Endothelial cell (in vitro differentiated cells): ENCODE measurements around the gene MZF1. TPM values are rescaled to one million over a fixed set of nuclear protein-coding genes. Genes with fewer than 3 reads are reported as not detected.

Source experiments
- DNase-seq: peaks from one replicate; pipeline ENCODE4 v3.0.0; 2021; ENCODE audit warnings: low spot score
- H3K27ac Mint-ChIP-seq: one replicate; pipeline ENCODE4 v1.8.0; 2021; ENCODE audit warnings: mixed read lengths, inconsistent platforms; ENCODE audit not compliant: unreplicated experiment
- H3K27me3 Mint-ChIP-seq: one replicate; pipeline ENCODE4 v1.8.0; 2021; ENCODE audit warnings: mild to moderate bottlenecking, moderate library complexity, mixed read lengths, inconsistent platforms; ENCODE audit not compliant: unreplicated experiment
- H3K36me3 Mint-ChIP-seq: one replicate; pipeline ENCODE4 v1.8.0; 2021; ENCODE audit warnings: mild to moderate bottlenecking, low read depth, mixed read lengths, inconsistent platforms; ENCODE audit not compliant: unreplicated experiment
- H3K4me1 Mint-ChIP-seq: one replicate; pipeline ENCODE4 v1.8.0; 2021; ENCODE audit warnings: mild to moderate bottlenecking, mixed read lengths, inconsistent platforms; ENCODE audit not compliant: unreplicated experiment
- H3K4me3 Mint-ChIP-seq: one replicate; pipeline ENCODE4 v1.8.0; 2021; ENCODE audit warnings: mild to moderate bottlenecking, mixed read lengths, inconsistent platforms; ENCODE audit not compliant: unreplicated experiment
- H3K9me3 Mint-ChIP-seq: one replicate; pipeline ENCODE4 v1.8.0; 2021; ENCODE audit warnings: mixed read lengths, inconsistent platforms; ENCODE audit not compliant: unreplicated experiment
- CTCF ChIP-seq: fragments of 200-600 bp; sonication (generic); IDR thresholded peaks from one replicate; pipeline ENCODE4 v1.5.0; 2021; ENCODE audit warnings: antibody characterized with exemption; ENCODE audit not compliant: unreplicated experiment
- total RNA-seq: library from RNA; stranded (reverse); fragmentation: NEBNext Ultra II Directional; extraction: Animal tissue kit (Norgen Biotek cat#: 25700); gene quantifications from one replicate; pipeline ENCODE4 v1.2.1, GENCODE V29; 2021; ENCODE audit not compliant: unreplicated experiment

The MZF1 gene
- total RNA-seq, 1 donor from 2014 or later, result 18.6 TPM

GRCh38 chr19:58559275-58560006 lies 13.7 kb downstream of the MZF1 start:
- Mint-ChIP-seq H3K36me3 (peaks cover 32% of the 10 kb centered on the region), H3K4me3 (peak overlapping the region; percentile 96), H3K27me3 (peaks cover 27% of the 10 kb centered on the region), H3K4me1 (peaks cover 29% of the 10 kb centered on the region), H3K27ac (peak overlapping the region; percentile 99), H3K9me3 (no peaks in the 10 kb centered on the region)
- no peak for TF ChIP-seq CTCF
- peak; percentile 74 for DNase-seq

DNA sequence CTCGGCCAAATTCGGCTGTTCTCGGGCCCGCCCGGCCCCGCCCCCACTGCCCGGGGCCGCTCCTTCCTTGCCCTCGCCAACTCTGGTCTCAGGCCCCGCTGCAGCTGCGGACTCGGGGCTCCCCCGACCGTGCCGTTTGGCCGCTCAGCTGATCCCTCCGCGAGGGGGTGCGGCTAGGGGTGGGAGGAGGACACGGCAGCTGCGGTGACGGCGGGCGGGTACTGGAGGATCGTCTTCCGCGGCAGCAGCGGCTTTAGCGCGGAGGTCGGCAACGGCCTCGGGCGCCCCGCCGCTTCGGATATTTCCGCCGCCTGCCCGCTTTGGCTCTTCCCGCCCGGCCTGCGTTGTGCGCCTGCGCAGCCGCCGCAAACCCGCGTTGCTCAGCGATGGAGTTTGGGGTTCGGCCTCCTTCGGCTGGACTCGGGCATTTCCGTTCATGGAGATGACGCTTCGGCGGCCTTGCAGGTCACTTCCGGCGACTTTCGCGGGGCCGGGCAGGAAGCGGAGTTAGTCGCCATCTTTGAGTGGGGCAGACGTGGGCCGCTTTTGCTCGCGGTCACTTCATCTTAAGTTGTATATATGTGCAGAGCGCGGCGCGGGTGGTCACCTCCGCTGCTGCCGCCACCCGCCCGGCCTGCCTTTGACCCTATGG lies 14.4 kb downstream of the MZF1 start:
- Mint-ChIP-seq H3K9me3 (no peaks in the 10 kb centered on the region), H3K27ac (peak overlapping the region; percentile 99), H3K27me3 (peaks cover 29% of the 10 kb centered on the region), H3K36me3 (peaks cover 30% of the 10 kb centered on the region), H3K4me3 (peak overlapping the region; percentile 96), H3K4me1 (peaks cover 35% of the 10 kb centered on the region)
- no peak for TF ChIP-seq CTCF
- DNase-seq, result peak; percentile 100

GRCh38 chr19:58558066-58558622 lies 15.0 kb downstream of the MZF1 start, which contains the start of gene UBE2M:
TSS of gene UBE2M (minus strand) at chr19:58558611. CDS start at chr19:58558381, 230 bp downstream.
- peaks cover 34% of the 10 kb centered on the region for H3K4me1 Mint-ChIP-seq
- no peaks in the 10 kb centered on the region for H3K9me3 Mint-ChIP-seq
- H3K36me3 Mint-ChIP-seq, result peaks cover 30% of the 10 kb centered on the region
- TF ChIP-seq CTCF, result no peak
- DNase-seq, result no peak
- peak within 1 kb of the TSS; percentile 98 for H3K4me3 Mint-ChIP-seq
- peak within 1 kb of the TSS; percentile 99 for H3K27ac Mint-ChIP-seq
- H3K27me3 Mint-ChIP-seq, result peaks cover 25% of the 10 kb centered on the region

GRCh38 chr19:58557221-58558065 lies 15.7 kb downstream of the MZF1 start:
- no peak for DNase-seq
- Mint-ChIP-seq H3K27me3 (peaks cover 25% of the 10 kb centered on the region), H3K9me3 (no peaks in the 10 kb centered on the region), H3K27ac (peak overlapping the region; percentile 89), H3K36me3 (peaks cover 35% of the 10 kb centered on the region), H3K4me3 (peak overlapping the region; percentile 98), H3K4me1 (peaks cover 34% of the 10 kb centered on the region)
- TF ChIP-seq CTCF, result no peak
